GM19372 (cell line): ENCODE measurements around the gene HBP1.

ENCODE experiments used
- ATAC-seq: cut with Tn5 transposase; IDR thresholded peaks from one replicate; pipeline ENCODE4 v1.9.1; 2021; ENCODE audit warnings: mild to moderate bottlenecking, low read depth, moderate library complexity; ENCODE audit not compliant: unreplicated experiment

HBP1 gene

DNA sequence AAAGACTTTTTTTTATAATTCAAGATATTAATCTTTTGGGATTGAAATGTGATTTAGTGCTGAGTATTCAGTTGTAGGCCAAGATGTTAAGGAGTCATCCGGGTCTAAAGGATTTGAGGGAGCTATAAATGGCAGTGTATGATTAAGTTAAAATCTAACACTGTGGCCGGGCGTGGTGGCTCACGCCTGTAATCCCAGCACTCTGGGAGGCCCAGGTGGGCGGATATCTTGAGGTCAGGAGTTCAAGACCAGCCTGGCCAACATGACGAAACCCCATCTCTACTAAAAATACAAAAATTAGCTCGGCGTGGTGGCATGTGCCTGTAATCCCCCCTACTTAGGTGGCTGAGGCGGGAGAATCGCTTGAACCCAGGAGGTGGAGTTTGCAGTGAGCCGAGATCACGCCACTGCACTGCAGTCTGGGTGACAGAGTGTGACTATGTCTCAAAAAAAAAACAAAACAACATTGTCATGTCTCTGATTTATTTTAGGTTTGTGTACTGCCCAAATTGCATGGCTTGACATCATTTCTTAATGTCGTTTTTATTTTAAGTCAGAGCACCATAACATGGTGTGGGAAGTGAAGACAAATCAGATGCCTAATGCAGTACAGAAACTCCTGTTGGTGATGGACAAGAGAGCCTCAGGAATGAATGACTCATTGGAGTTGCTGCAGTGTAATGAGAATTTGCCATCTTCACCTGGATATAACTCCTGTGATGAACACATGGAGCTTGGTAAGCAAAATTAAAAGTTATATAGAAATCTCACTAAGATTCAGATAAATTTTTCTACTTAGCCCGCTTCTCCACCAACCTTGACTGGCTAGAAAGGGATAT lies 10.7 kb downstream of the HBP1 start:
- ATAC-seq, result no peak

GRCh38 chr7:107180378-107180777 lies 11.6 kb downstream of the HBP1 start:
- no peak for ATAC-seq

DNA sequence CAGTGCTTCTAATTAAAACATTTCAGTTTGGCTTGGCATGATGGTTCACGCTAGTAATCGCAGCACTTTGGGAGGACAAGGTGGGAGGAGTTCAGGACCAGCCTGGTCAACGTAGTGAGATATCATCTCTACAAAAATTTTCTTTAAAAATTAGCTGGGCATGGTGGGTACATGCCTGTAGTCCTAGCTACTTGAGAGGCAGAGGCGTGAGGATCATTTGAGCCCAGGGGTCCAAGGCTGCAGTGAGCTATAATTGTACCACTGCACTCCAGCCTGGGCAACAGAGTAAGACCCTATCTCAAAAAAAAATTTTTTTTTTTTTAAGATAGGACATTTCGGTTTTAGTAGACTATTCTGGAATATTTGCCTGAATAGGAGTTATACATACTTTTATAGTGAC lies 12.4 kb downstream of the HBP1 start:
- no peak for ATAC-seq

- no peak for ATAC-seq
Measured at GRCh38 chr7:107185716-107186115, 16.9 kb downstream of the HBP1 start.

DNA sequence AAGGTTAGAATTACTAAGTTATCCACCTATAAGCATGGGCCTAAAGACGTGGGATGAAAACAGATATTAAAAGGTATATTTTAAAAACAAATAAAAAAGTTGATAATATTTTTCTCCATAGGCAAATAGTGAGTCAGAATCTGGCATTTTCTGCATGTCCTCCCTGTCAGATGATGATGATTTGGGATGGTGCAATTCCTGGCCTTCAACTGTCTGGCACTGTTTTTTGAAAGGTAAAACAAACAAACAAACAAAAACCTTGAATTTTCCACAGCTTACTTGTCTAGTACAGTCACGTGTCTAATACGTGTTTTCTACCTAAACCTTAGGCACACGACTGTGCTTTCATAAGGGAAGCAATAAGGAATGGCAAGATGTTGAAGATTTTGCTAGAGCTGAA lies 17.4 kb downstream of the HBP1 start:
- no peak for ATAC-seq

GRCh38 chr7:107187774-107188173 lies 19.0 kb downstream of the HBP1 start:
- ATAC-seq, result no peak

- no peak for ATAC-seq
Measured at GRCh38 chr7:107190090-107190489, 21.3 kb downstream of the HBP1 start.

- no peak for ATAC-seq
Measured at GRCh38 chr7:107194052-107194451, 25.2 kb downstream of the HBP1 start.

- no peak for ATAC-seq
Measured at GRCh38 chr7:107196834-107197610, 28.2 kb downstream of the HBP1 start.

DNA sequence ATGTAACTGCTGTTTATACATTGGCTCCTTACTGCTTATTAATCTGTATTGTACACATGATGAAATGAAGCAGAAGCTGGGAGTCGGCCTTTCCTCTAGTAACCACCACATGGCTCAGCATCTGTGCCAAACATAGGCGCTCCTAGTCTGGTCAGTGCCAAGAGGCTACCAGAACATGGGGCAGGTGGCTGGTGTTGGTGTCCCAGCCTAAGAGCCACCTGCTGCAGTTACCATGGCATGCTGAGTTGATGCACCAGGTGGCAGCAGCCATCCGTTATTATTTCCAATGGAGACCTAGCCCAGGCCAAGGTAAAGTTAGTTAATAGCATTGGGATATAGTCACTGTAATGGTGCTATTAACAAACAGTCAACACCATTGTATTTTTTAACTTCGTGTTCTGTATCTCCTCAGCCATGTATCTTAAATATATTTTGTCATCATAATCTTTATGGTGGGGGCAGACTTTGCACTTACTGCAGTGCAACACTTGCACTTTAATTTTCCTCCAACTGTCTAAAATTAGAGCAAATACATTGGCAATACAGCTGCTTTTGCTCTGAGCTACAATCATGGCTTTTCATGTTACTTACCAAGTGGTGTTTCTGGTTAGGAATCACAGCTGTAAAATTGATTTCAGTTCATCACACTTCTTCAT lies 33.1 kb downstream of the HBP1 start:
- no peak for ATAC-seq

DNA sequence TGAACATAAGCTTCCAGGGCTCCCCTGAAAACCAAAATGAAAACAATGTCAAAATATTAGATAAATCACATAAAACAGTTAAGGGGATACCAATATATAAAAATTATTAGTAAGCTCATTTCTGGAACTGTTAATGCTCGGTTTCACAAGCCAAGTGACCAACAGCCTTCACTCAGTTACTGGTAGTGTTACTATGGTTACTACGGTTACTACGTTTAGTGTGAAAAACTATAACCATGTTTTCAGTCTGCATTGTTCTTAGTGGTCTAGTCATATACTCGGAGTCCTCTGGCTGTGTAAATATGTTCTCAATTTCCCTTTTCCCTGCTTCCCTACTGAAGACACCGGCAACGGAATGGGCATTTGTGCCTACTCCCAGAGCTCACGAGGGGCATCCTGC lies 34.8 kb downstream of the HBP1 start:
- no peak for ATAC-seq

DNA sequence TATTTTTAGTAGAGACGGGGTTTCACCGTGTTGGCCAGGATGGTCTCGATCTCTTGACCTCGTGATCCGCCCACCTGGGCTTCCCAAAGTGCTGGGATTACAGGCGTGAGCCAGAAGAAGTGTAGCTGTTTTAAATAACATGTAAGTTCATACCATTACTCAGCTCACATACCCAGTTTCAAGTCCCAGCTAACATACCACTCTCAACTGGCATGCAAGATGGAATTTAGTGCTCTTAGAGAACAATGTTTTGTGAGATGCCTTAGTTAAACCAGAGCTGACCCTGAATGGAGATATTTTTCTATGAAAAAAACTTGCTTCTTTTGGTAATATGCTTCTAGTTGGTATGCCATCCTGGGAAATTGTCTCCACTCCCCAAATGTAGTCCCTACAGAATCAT lies 37.3 kb downstream of the HBP1 start:
- ATAC-seq, result no peak

DNA sequence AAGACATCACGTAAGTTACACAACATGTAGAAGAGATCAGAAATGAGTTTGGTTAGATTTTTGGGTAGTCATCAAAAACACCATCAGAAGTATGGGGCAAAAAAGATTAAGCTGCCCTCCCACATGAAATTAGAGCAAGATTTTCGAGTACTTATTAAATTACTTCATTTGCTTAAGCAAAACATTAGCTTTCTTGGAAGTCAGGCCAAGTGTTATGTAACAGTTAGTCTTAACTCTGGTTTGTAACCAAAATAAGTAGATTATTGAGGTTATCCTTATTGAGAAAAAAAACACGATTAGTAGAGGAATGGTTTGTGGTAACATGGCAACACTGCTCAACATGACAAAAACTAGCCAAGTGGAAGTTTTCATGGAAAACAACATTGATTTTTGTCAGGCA lies 37.9 kb downstream of the HBP1 start:
- no peak for ATAC-seq

DNA sequence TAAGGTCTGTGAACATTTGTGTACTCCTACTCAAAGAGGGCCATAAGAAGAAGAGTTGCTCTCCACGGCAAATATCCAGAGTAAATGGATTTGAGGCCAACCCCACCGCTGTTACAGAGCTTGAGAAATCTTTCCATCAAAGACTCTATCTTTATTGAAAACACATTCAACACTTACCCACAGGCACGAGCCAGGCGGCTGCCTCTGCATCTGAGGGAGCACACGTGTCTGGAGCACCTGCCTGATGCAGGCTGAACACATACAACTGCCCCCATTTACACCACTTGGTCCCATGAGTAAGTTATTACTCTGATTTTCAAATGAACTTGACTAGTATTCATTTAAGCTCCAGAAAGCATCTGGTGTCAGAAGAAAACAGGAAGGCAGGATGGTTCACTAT lies 38.7 kb downstream of the HBP1 start:
- no peak for ATAC-seq

GRCh38 chr7:107208024-107208521 lies 39.3 kb downstream of the HBP1 start:
- no peak for ATAC-seq

- no peak for ATAC-seq
Measured at GRCh38 chr7:107208563-107208962, 39.8 kb downstream of the HBP1 start.

GRCh38 chr7:107209565-107209964 lies 40.8 kb downstream of the HBP1 start:
- ATAC-seq, result no peak

- ATAC-seq, result no peak
Measured at GRCh38 chr7:107210400-107210799, 41.6 kb downstream of the HBP1 start.

GRCh38 chr7:107212725-107213124 lies 43.9 kb downstream of the HBP1 start:
- ATAC-seq, result no peak

DNA sequence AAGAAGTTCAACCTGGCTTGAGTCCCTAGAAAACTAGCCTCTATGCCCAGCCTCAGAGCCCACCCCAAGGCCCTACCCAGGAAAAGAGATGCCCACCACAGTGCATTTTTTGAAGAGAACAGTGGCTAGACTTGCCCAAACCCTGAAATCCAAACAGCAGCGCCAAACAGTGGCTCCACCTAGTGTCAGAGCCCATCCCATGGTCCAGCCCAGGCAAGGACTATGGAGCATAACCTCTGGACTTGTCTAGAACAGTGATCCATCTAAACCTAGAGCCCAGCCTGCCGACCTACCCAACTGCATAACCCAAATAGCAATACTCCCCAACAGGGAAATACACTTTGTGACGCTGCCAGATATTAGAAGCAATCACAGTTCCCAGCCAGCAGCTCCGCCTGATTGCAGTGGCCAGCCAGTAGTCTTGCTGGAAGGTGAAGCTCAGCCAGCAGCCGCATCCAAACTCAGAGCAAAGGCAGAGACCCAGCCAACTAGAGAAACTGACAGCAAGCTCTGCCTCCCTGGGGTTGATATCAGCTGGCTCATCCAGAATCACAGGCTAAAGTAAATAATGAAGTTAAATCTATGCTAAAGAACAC lies 44.5 kb downstream of the HBP1 start:
- no peak for ATAC-seq

- ATAC-seq, result no peak
Measured at GRCh38 chr7:107213945-107214344, 45.1 kb downstream of the HBP1 start.
